Measurements from ENCODE around the gene CCDC180. TPM values are rescaled to one million over a fixed set of nuclear protein-coding genes. Genes with fewer than 3 reads are reported as not detected.
"Not testable (repeated sequence)": the region's sequence is repeated elsewhere in the genome, so short reads cannot be mapped to it uniquely, and the experiment has no call there.

The CCDC180 gene
- total and polyA plus RNA-seq, 2 donors, result 1.6 to 9.6 TPM

- no peak for DNase-seq (ENCODE audit: low read depth in 6 of 9, low spot score in 9 of 9)
- 95% methylated on average over 5 of the region's 5 CpGs for WGBS
- Histone ChIP-seq H3K27ac (ENCODE audit: low read depth in 1 of 2, low read length in 1 of 2) (no peak overlapping the region), H3K36me3 (ENCODE audit: control insufficient read depth in 2 of 2, insufficient read depth in 2 of 2, low read length in 1 of 2) (peaks cover 0 to 7% of the 10 kb centered on the region in 2 donors), H3K27me3 (ENCODE audit: control insufficient read depth in 2 of 2, insufficient read depth in 1 of 2, low read length in 1 of 2) (no peaks in the 10 kb centered on the region), H3K9me3 (ENCODE audit: control insufficient read depth in 2 of 2, insufficient read depth in 1 of 2, low read length in 1 of 2) (no peaks in the 10 kb centered on the region), H3K4me3 (ENCODE audit: low read length in 2 of 2) (no peak overlapping the region), H3K4me1 (ENCODE audit: control insufficient read depth in 2 of 2, insufficient read depth in 2 of 2, low read length in 2 of 2) (no peaks in the 10 kb centered on the region)
Measured at GRCh38 chr9:97324954-97325353, 17.5 kb downstream of the CCDC180 start.

- H3K27ac ChIP-seq (ENCODE audit: low read depth in 1 of 2, low read length in 1 of 2), result no peak overlapping the region
- no peaks in the 10 kb centered on the region for H3K4me1 ChIP-seq (ENCODE audit: control insufficient read depth in 2 of 2, insufficient read depth in 2 of 2, low read length in 2 of 2)
- H3K36me3 ChIP-seq (ENCODE audit: control insufficient read depth in 2 of 2, insufficient read depth in 2 of 2, low read length in 1 of 2), result peaks cover 0 to 4% of the 10 kb centered on the region in 2 donors
- 92% methylated on average over 6 of the region's 6 CpGs for WGBS
- no peaks in the 10 kb centered on the region for H3K27me3 ChIP-seq (ENCODE audit: control insufficient read depth in 2 of 2, insufficient read depth in 1 of 2, low read length in 1 of 2)
- no peaks in the 10 kb centered on the region for H3K9me3 ChIP-seq (ENCODE audit: control insufficient read depth in 2 of 2, insufficient read depth in 1 of 2, low read length in 1 of 2)
- DNase-seq (ENCODE audit: low read depth in 6 of 9, low spot score in 9 of 9), result no peak
- H3K4me3 ChIP-seq (ENCODE audit: low read length in 2 of 2), result no peak overlapping the region
Measured at GRCh38 chr9:97327562-97327961, 20.1 kb downstream of the CCDC180 start.

- no peak overlapping the region for H3K27ac ChIP-seq (ENCODE audit: low read depth in 1 of 2, low read length in 1 of 2)
- no peak overlapping the region for H3K4me3 ChIP-seq (ENCODE audit: low read length in 2 of 2)
- H3K27me3 ChIP-seq (ENCODE audit: control insufficient read depth in 2 of 2, insufficient read depth in 1 of 2, low read length in 1 of 2), result no peaks in the 10 kb centered on the region
- no peaks in the 10 kb centered on the region for H3K9me3 ChIP-seq (ENCODE audit: control insufficient read depth in 2 of 2, insufficient read depth in 1 of 2, low read length in 1 of 2)
- H3K36me3 ChIP-seq (ENCODE audit: control insufficient read depth in 2 of 2, insufficient read depth in 2 of 2, low read length in 1 of 2), result no peaks in the 10 kb centered on the region
- H3K4me1 ChIP-seq (ENCODE audit: control insufficient read depth in 2 of 2, insufficient read depth in 2 of 2, low read length in 2 of 2), result no peaks in the 10 kb centered on the region
- no peak for DNase-seq (ENCODE audit: low read depth in 6 of 9, low spot score in 9 of 9)
- 97% methylated on average over 3 of the region's 3 CpGs for WGBS
Measured at GRCh38 chr9:97332993-97333392, 25.5 kb downstream of the CCDC180 start.

GRCh38 chr9:97335622-97336021 lies 28.2 kb downstream of the CCDC180 start:
- H3K4me1 ChIP-seq (ENCODE audit: control insufficient read depth in 2 of 2, insufficient read depth in 2 of 2, low read length in 2 of 2); H3K36me3 ChIP-seq (ENCODE audit: control insufficient read depth in 2 of 2, insufficient read depth in 2 of 2, low read length in 1 of 2); DNase-seq (ENCODE audit: low read depth in 6 of 9, low spot score in 9 of 9); H3K9me3 ChIP-seq (ENCODE audit: control insufficient read depth in 2 of 2, insufficient read depth in 1 of 2, low read length in 1 of 2); H3K4me3 ChIP-seq (ENCODE audit: low read length in 2 of 2); H3K27ac ChIP-seq (ENCODE audit: low read depth in 1 of 2, low read length in 1 of 2); H3K27me3 ChIP-seq (ENCODE audit: control insufficient read depth in 2 of 2, insufficient read depth in 1 of 2, low read length in 1 of 2): not testable (repeated sequence)
- 94% methylated on average over 7 of the region's 7 CpGs for WGBS

GRCh38 chr9:97348871-97349270 lies 41.4 kb downstream of the CCDC180 start:
- Histone ChIP-seq H3K27me3 (ENCODE audit: control insufficient read depth in 2 of 2, insufficient read depth in 1 of 2, low read length in 1 of 2) (no peaks in the 10 kb centered on the region), H3K27ac (ENCODE audit: low read depth in 1 of 2, low read length in 1 of 2) (no peak overlapping the region), H3K4me1 (ENCODE audit: control insufficient read depth in 2 of 2, insufficient read depth in 2 of 2, low read length in 2 of 2) (no peaks in the 10 kb centered on the region), H3K9me3 (ENCODE audit: control insufficient read depth in 2 of 2, insufficient read depth in 1 of 2, low read length in 1 of 2) (no peaks in the 10 kb centered on the region), H3K36me3 (ENCODE audit: control insufficient read depth in 2 of 2, insufficient read depth in 2 of 2, low read length in 1 of 2) (peaks cover 0 to 2% of the 10 kb centered on the region in 2 donors), H3K4me3 (ENCODE audit: low read length in 2 of 2) (no peak overlapping the region)
- DNase-seq (ENCODE audit: low read depth in 6 of 9, low spot score in 9 of 9), result no peak
- 97% methylated on average over 10 of the region's 10 CpGs for WGBS

- Histone ChIP-seq H3K4me3 (ENCODE audit: low read length in 2 of 2) (no peak overlapping the region), H3K4me1 (ENCODE audit: control insufficient read depth in 2 of 2, insufficient read depth in 2 of 2, low read length in 2 of 2) (no peaks in the 10 kb centered on the region), H3K9me3 (ENCODE audit: control insufficient read depth in 2 of 2, insufficient read depth in 1 of 2, low read length in 1 of 2) (no peaks in the 10 kb centered on the region), H3K27ac (ENCODE audit: low read depth in 1 of 2, low read length in 1 of 2) (no peak overlapping the region), H3K27me3 (ENCODE audit: control insufficient read depth in 2 of 2, insufficient read depth in 1 of 2, low read length in 1 of 2) (no peaks in the 10 kb centered on the region), H3K36me3 (ENCODE audit: control insufficient read depth in 2 of 2, insufficient read depth in 2 of 2, low read length in 1 of 2) (peaks cover 0 to 2% of the 10 kb centered on the region in 2 donors)
- no peak for DNase-seq (ENCODE audit: low read depth in 6 of 9, low spot score in 9 of 9)
- WGBS, result 95% methylated on average over 1 of the region's 1 CpG
Measured at GRCh38 chr9:97349400-97349799, 41.9 kb downstream of the CCDC180 start.

GRCh38 chr9:97354637-97355036 lies 47.2 kb downstream of the CCDC180 start:
- no peak for DNase-seq (ENCODE audit: low read depth in 6 of 9, low spot score in 9 of 9)
- no peaks in the 10 kb centered on the region for H3K27me3 ChIP-seq (ENCODE audit: control insufficient read depth in 2 of 2, insufficient read depth in 1 of 2, low read length in 1 of 2)
- H3K9me3 ChIP-seq (ENCODE audit: control insufficient read depth in 2 of 2, insufficient read depth in 1 of 2, low read length in 1 of 2), result no peaks in the 10 kb centered on the region
- WGBS, result 98% methylated on average over 4 of the region's 4 CpGs
- no peaks in the 10 kb centered on the region for H3K36me3 ChIP-seq (ENCODE audit: control insufficient read depth in 2 of 2, insufficient read depth in 2 of 2, low read length in 1 of 2)
- H3K4me1 ChIP-seq (ENCODE audit: control insufficient read depth in 2 of 2, insufficient read depth in 2 of 2, low read length in 2 of 2), result no peaks in the 10 kb centered on the region
- no peak overlapping the region for H3K27ac ChIP-seq (ENCODE audit: low read depth in 1 of 2, low read length in 1 of 2)
- no peak overlapping the region for H3K4me3 ChIP-seq (ENCODE audit: low read length in 2 of 2)

GRCh38 chr9:97357056-97357455 lies 49.6 kb downstream of the CCDC180 start:
- WGBS, result 87% methylated on average over 5 of the region's 5 CpGs
- no peaks in the 10 kb centered on the region for H3K27me3 ChIP-seq (ENCODE audit: control insufficient read depth in 2 of 2, insufficient read depth in 1 of 2, low read length in 1 of 2)
- no peak for DNase-seq (ENCODE audit: low read depth in 6 of 9, low spot score in 9 of 9)

More at GRCh38 chr9:97357056-97357455, 49.6 kb downstream of the CCDC180 start:
- no peaks in the 10 kb centered on the region for H3K36me3 ChIP-seq (ENCODE audit: control insufficient read depth in 2 of 2, insufficient read depth in 2 of 2, low read length in 1 of 2)
- no peak overlapping the region for H3K27ac ChIP-seq (ENCODE audit: low read depth in 1 of 2, low read length in 1 of 2)
- no peaks in the 10 kb centered on the region for H3K9me3 ChIP-seq (ENCODE audit: control insufficient read depth in 2 of 2, insufficient read depth in 1 of 2, low read length in 1 of 2)
- no peak overlapping the region for H3K4me3 ChIP-seq (ENCODE audit: low read length in 2 of 2)
- no peaks in the 10 kb centered on the region for H3K4me1 ChIP-seq (ENCODE audit: control insufficient read depth in 2 of 2, insufficient read depth in 2 of 2, low read length in 2 of 2)

All from thymus (tissue), 11 donors.